ENCODE measurements around the gene DERA. TPM values are rescaled to one million over a fixed set of nuclear protein-coding genes. Genes with fewer than 3 reads are reported as not detected.

DERA gene
- total RNA-seq, 4 donors from 2014 or later = 54.1 to 74.3 (median 69.5) TPM

GRCh38 chr12:16021676-16022075 is 110.5 kb downstream of the DERA start:
- no peaks in the 10 kb centered on the region for H3K27me3 ChIP-seq
- H3K9me3 ChIP-seq = no peaks in the 10 kb centered on the region
- H3K4me3 ChIP-seq (replicated peaks in 1 of 3) = no peak overlapping the region
- intact Hi-C loops (cut with DNase I) = no loop called here
- H3K4me1 ChIP-seq = no peaks in the 10 kb centered on the region
- 87 to 98% methylated on average over 2 of the region's 2 CpGs for WGBS, 2 donors
- no peak overlapping the region for H3K27ac ChIP-seq
- no peak for DNase-seq
- no peaks in the 10 kb centered on the region for H3K36me3 ChIP-seq
- TF ChIP-seq, protein P1, sequence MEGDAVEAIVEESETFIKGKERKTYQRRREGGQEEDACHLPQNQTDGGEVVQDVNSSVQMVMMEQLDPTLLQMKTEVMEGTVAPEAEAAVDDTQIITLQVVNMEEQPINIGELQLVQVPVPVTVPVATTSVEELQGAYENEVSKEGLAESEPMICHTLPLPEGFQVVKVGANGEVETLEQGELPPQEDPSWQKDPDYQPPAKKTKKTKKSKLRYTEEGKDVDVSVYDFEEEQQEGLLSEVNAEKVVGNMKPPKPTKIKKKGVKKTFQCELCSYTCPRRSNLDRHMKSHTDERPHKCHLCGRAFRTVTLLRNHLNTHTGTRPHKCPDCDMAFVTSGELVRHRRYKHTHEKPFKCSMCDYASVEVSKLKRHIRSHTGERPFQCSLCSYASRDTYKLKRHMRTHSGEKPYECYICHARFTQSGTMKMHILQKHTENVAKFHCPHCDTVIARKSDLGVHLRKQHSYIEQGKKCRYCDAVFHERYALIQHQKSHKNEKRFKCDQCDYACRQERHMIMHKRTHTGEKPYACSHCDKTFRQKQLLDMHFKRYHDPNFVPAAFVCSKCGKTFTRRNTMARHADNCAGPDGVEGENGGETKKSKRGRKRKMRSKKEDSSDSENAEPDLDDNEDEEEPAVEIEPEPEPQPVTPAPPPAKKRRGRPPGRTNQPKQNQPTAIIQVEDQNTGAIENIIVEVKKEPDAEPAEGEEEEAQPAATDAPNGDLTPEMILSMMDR (IDR thresholded peaks at IDR 0.05) = no peak
- TF ChIP-seq POLR2A (IDR thresholded peaks at IDR 0.05) = no peak

DNA sequence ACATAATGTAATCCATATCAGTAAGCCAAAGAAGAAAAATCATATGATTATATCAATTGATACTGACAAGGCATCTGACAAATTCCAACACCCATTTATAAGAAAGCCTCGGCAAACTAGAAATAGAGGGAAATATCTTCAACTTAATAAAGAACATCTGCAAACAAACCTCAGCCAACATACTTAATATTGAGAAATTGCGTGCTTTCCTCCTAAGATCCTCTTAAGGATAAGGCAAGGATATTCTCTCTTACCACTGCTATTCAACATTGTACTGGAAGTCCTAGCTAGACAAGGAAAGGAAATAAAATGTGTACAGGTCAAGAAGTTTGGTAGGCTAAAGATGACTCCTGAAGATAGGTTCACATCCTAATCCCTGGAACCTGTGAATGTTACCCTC is 115.9 kb downstream of the DERA start:
- TF ChIP-seq, protein P1 (IDR thresholded peaks at IDR 0.05) = no peak
- TF ChIP-seq POLR2A (IDR thresholded peaks at IDR 0.05) = no peak
- no peaks in the 10 kb centered on the region for H3K9me3 ChIP-seq
- WGBS, 2 donors = 76 to 88% methylated on average over 2 of the region's 2 CpGs
- intact Hi-C loops (cut with DNase I) = no loop called here
- H3K4me3 ChIP-seq (replicated peaks in 1 of 3) = no peak overlapping the region
- H3K4me1 ChIP-seq = no peaks in the 10 kb centered on the region
- H3K27me3 ChIP-seq = no peaks in the 10 kb centered on the region
- no peak for DNase-seq
- no peak overlapping the region for H3K27ac ChIP-seq
- no peaks in the 10 kb centered on the region for H3K36me3 ChIP-seq

- WGBS, 2 donors = 98% methylated on average over 2 of the region's 2 CpGs
- TF ChIP-seq, protein P1 (IDR thresholded peaks at IDR 0.05) = no peak
- TF ChIP-seq POLR2A (IDR thresholded peaks at IDR 0.05) = no peak
- Histone ChIP-seq H3K27me3 (no peaks in the 10 kb centered on the region), H3K9me3 (no peaks in the 10 kb centered on the region), H3K27ac (no peak overlapping the region), H3K4me3 (replicated peaks in 1 of 3) (no peak overlapping the region), H3K36me3 (no peaks in the 10 kb centered on the region), H3K4me1 (peaks cover 0 to 3% of the 10 kb centered on the region in 2 donors)
- DNase-seq = no peak
- intact Hi-C loops (cut with DNase I) = no loop called here
These were observed 119.6 kb downstream of the DERA start for GRCh38 chr12:16030744-16031143.

- no peak overlapping the region for H3K4me3 ChIP-seq (replicated peaks in 1 of 3)
- no peak for DNase-seq
- H3K36me3 ChIP-seq = peaks cover 0 to 6% of the 10 kb centered on the region in 2 donors
- WGBS, 2 donors = 84 to 90% methylated on average over 5 of the region's 5 CpGs
- H3K27me3 ChIP-seq = no peaks in the 10 kb centered on the region
- no peak overlapping the region for H3K27ac ChIP-seq
- TF ChIP-seq, protein P1 (IDR thresholded peaks at IDR 0.05) = no peak
- no peak for TF ChIP-seq POLR2A (IDR thresholded peaks at IDR 0.05)
- peaks cover 0 to 3% of the 10 kb centered on the region in 2 donors for H3K4me1 ChIP-seq
- intact Hi-C loops (cut with DNase I) = no loop called here
- no peaks in the 10 kb centered on the region for H3K9me3 ChIP-seq
These were observed 123.1 kb downstream of the DERA start for GRCh38 chr12:16034136-16034817.

- H3K4me3 ChIP-seq (replicated peaks in 1 of 3) = no peak overlapping the region
- intact Hi-C loops (cut with DNase I) = no loop called here
- H3K9me3 ChIP-seq = no peaks in the 10 kb centered on the region
- peaks cover 0 to 3% of the 10 kb centered on the region in 2 donors for H3K4me1 ChIP-seq
- DNase-seq = no peak
- H3K27ac ChIP-seq = no peak overlapping the region
- no peaks in the 10 kb centered on the region for H3K27me3 ChIP-seq
- peaks cover 0 to 6% of the 10 kb centered on the region in 2 donors for H3K36me3 ChIP-seq
- TF ChIP-seq, protein P1 (IDR thresholded peaks at IDR 0.05) = no peak
- no peak for TF ChIP-seq POLR2A (IDR thresholded peaks at IDR 0.05)
- WGBS, 2 donors = 87 to 90% methylated on average over 3 of the region's 3 CpGs
These were observed 124.9 kb downstream of the DERA start for GRCh38 chr12:16036073-16036472.
